HEK293 (cell line): ENCODE results near the gene PCBP3.
"Not testable (repeated sequence)": the region's sequence is repeated elsewhere in the genome, so short reads cannot be mapped to it uniquely, and the experiment has no call there.

Source experiments
- CTCF ChIA-PET: fragments of 350-600 bp; formaldehyde crosslinking; extraction: SDS; loops from one replicate; lab custom pipeline; 2021; ENCODE audit warnings: antibody characterized with exemption; lab: Yijun Ruan, JAX
- POLR2A ChIA-PET: fragments of 300-600 bp; formaldehyde crosslinking; extraction: SDS; loops from one replicate; lab custom pipeline; 2020; ENCODE audit warnings: antibody characterized with exemption, inconsistent platforms; lab: Yijun Ruan, JAX
- H3K27ac ChIP-seq: fragments of 200-500 bp; sonication (Bioruptor generic); 2 replicates; pipeline ENCODE4 v1.5.1; 2014; ENCODE audit warnings: low read depth, low read length, control low read depth, inconsistent platforms; ENCODE audit errors: extremely low read depth
- H3K36me3 ChIP-seq, 2 experiments: fragments of 200-500 bp in 1 of 2; sonication (Bioruptor generic) in 1 of 2; 1 replicate in 1 of 2; 2 replicates in 1 of 2; pipeline ENCODE4 v1.5.1; 2014 to 2017; ENCODE audit warnings: inconsistent platforms in 2 of 2, low read length in 2 of 2; ENCODE audit not compliant: control insufficient read depth in 2 of 2, insufficient read depth in 1 of 2
- H3K4me1 ChIP-seq: fragments of 200-500 bp; sonication (Bioruptor generic); 2 replicates; pipeline ENCODE4 v1.5.1; 2014; ENCODE audit warnings: mild to moderate bottlenecking, low read length, inconsistent platforms; ENCODE audit not compliant: control insufficient read depth, insufficient read depth
- H3K4me3 ChIP-seq: 2 replicates; pipeline ENCODE4 v1.5.1; 2011; ENCODE audit warnings: low read depth, mild to moderate bottlenecking, control low read depth, low read length, moderate library complexity
- H3K9me3 ChIP-seq: fragments of 200-500 bp; sonication (Bioruptor generic); 2 replicates; pipeline ENCODE4 v1.5.1; 2014; ENCODE audit warnings: low read depth, low read length, inconsistent platforms; ENCODE audit not compliant: control insufficient read depth, insufficient read depth
- GFI1B ChIP-seq: fragments of 450-650 bp; formaldehyde crosslinking; IDR thresholded peaks from 2 replicates; pipeline ENCODE4 v1.5.1; 2016; ENCODE audit warnings: missing biosample characterization, missing genetic modification characterization
- GLI2 ChIP-seq: fragments of 450-650 bp; formaldehyde crosslinking; IDR thresholded peaks from 2 replicates; pipeline ENCODE4; 2017; ENCODE audit warnings: missing biosample characterization, missing genetic modification characterization, low read depth, borderline replicate concordance
- HOXD13 ChIP-seq: sonication (generic); formaldehyde crosslinking; IDR thresholded peaks from 2 replicates; pipeline ENCODE4 v1.8.0; 2022; ENCODE audit warnings: missing genetic modification reagents, borderline replicate concordance
- KLF16 ChIP-seq: fragments of 450-650 bp; formaldehyde crosslinking; IDR thresholded peaks from 2 replicates; pipeline ENCODE4 v1.5.1; 2017; ENCODE audit warnings: missing biosample characterization, missing genetic modification characterization
- MZF1 ChIP-seq: fragments of 450-650 bp; formaldehyde crosslinking; IDR thresholded peaks from 2 replicates; pipeline ENCODE4 v1.5.1; 2017; ENCODE audit warnings: missing biosample characterization, missing genetic modification characterization, borderline replicate concordance
- OSR2 ChIP-seq: fragments of 450-650 bp; formaldehyde crosslinking; IDR thresholded peaks from 2 replicates; pipeline ENCODE4 v1.5.1; 2016; ENCODE audit warnings: missing biosample characterization, missing genetic modification characterization
- PATZ1 ChIP-seq: fragments of 450-650 bp; formaldehyde crosslinking; IDR thresholded peaks from 2 replicates; pipeline ENCODE4 v1.5.1; 2016; ENCODE audit warnings: missing biosample characterization, missing genetic modification characterization
- PRDM1 ChIP-seq: fragments of 450-650 bp; formaldehyde crosslinking; IDR thresholded peaks from 2 replicates; pipeline ENCODE4; 2016; ENCODE audit warnings: missing biosample characterization, missing genetic modification characterization
- PRDM4 ChIP-seq: fragments of 450-650 bp; formaldehyde crosslinking; IDR thresholded peaks from 2 replicates; pipeline ENCODE4 v1.5.1; 2017; ENCODE audit warnings: missing biosample characterization, missing genetic modification characterization
- RBAK ChIP-seq: fragments of 450-650 bp; formaldehyde crosslinking; IDR thresholded peaks from 2 replicates; pipeline ENCODE4 v1.5.1; 2016; ENCODE audit warnings: missing biosample characterization, missing genetic modification characterization
- TCF7L2 ChIP-seq: IDR thresholded peaks from 2 replicates; pipeline ENCODE4 v1.6.1; 2011; ENCODE audit warnings: low read depth, mild to moderate bottlenecking, inconsistent platforms, low read length, moderate library complexity, borderline replicate concordance
- YY2 ChIP-seq: fragments of 450-650 bp; formaldehyde crosslinking; IDR thresholded peaks from 2 replicates; pipeline ENCODE4 v1.5.1; 2016; ENCODE audit warnings: missing biosample characterization, missing genetic modification characterization
- ZFP3 ChIP-seq: fragments of 450-650 bp; formaldehyde crosslinking; IDR thresholded peaks from 2 replicates; pipeline ENCODE4 v1.5.1; 2016; ENCODE audit warnings: low read depth, missing biosample characterization, missing genetic modification characterization
- ZNF121 ChIP-seq: fragments of 450-650 bp; formaldehyde crosslinking; IDR thresholded peaks from 2 replicates; pipeline ENCODE4 v1.5.1; 2016; ENCODE audit warnings: missing biosample characterization, missing genetic modification characterization
- ZNF140 ChIP-seq: fragments of 450-650 bp; formaldehyde crosslinking; IDR thresholded peaks from 2 replicates; pipeline ENCODE4 v1.5.1; 2016; ENCODE audit warnings: missing biosample characterization, missing genetic modification characterization
- ZNF341 ChIP-seq: fragments of 450-650 bp; formaldehyde crosslinking; IDR thresholded peaks from 2 replicates; pipeline ENCODE4; 2016; ENCODE audit warnings: low read depth, missing biosample characterization, missing genetic modification characterization
- ZNF426 ChIP-seq: fragments of 450-650 bp; formaldehyde crosslinking; IDR thresholded peaks from 2 replicates; pipeline ENCODE4 v1.5.1; 2017; ENCODE audit warnings: missing biosample characterization, missing genetic modification characterization, mild to moderate bottlenecking, inconsistent platforms, moderate library complexity
- ZNF518A ChIP-seq: fragments of 450-650 bp; formaldehyde crosslinking; conservative IDR thresholded peaks from 2 replicates; pipeline ENCODE4 v1.5.1; 2016; ENCODE audit warnings: low read depth, missing biosample characterization, missing genetic modification characterization
- ZNF658 ChIP-seq: fragments of 450-650 bp; formaldehyde crosslinking; IDR thresholded peaks from 2 replicates; pipeline ENCODE4; 2016; ENCODE audit warnings: missing biosample characterization, missing genetic modification characterization
- ZNF677 ChIP-seq: fragments of 450-650 bp; IDR thresholded peaks from 2 replicates; pipeline ENCODE4 v1.5.0; 2018; ENCODE audit warnings: missing biosample characterization, mild to moderate bottlenecking, missing genetic modification characterization, moderate library complexity
- ZNF776 ChIP-seq: fragments of 450-650 bp; formaldehyde crosslinking; IDR thresholded peaks from 2 replicates; pipeline ENCODE4 v1.5.0; 2017; ENCODE audit warnings: missing biosample characterization, missing genetic modification characterization, borderline replicate concordance
- ZSCAN5A ChIP-seq: fragments of 450-650 bp; formaldehyde crosslinking; IDR thresholded peaks from 2 replicates; pipeline ENCODE4 v1.5.1; 2016; ENCODE audit warnings: missing biosample characterization, missing genetic modification characterization

The PCBP3 gene

GRCh38 chr21:45670731-45671130 lies 27.2 kb downstream of the PCBP3 start:
- ChIA-PET POLR2A (no interaction called here), CTCF (no interaction called here)
- TF ChIP-seq TCF7L2 (no peak), PRDM4 (no peak), ZNF677 (tag by site-specific recombination) (no peak), YY2 (tag by site-specific recombination) (no peak), PRDM1 (no peak), ZNF140 (tag by site-specific recombination) (no peak)
- Histone ChIP-seq H3K36me3 (no peaks in the 10 kb centered on the region), H3K4me1 (no peaks in the 10 kb centered on the region), H3K9me3 (no peaks in the 10 kb centered on the region), H3K4me3 (no peak overlapping the region), H3K27ac (no peak overlapping the region)

- H3K4me3 ChIP-seq, H3K9me3 ChIP-seq, H3K36me3 ChIP-seq, H3K4me1 ChIP-seq, POLR2A ChIA-PET, H3K27ac ChIP-seq, CTCF ChIA-PET: not testable (repeated sequence)
Measured at GRCh38 chr21:45678790-45679189, 35.3 kb downstream of the PCBP3 start.

GRCh38 chr21:45680215-45680614 lies 36.7 kb downstream of the PCBP3 start:
- no peak overlapping the region for H3K4me3 ChIP-seq
- TF ChIP-seq YY2 (tag by site-specific recombination), result no peak
- TF ChIP-seq OSR2 (tag by site-specific recombination), result no peak
- no peak for TF ChIP-seq ZNF426 (tag by site-specific recombination)
- TF ChIP-seq ZSCAN5A (tag by site-specific recombination), result no peak
- TF ChIP-seq KLF16, result no peak
- no peak for TF ChIP-seq ZNF341 (tag by site-specific recombination)
- no peak for TF ChIP-seq GFI1B
- TF ChIP-seq ZNF776 (tag by site-specific recombination), result no peak
- TF ChIP-seq GLI2, result no peak
- no peak for TF ChIP-seq ZNF658 (tag by site-specific recombination)
- no peak for TF ChIP-seq MZF1
- no peak for TF ChIP-seq HOXD13 (CRISPR knock-in tag)
- no peak for TF ChIP-seq RBAK (tag by site-specific recombination)
- no peak for TF ChIP-seq ZNF518A (tag by site-specific recombination)
- TF ChIP-seq PATZ1 (tag by site-specific recombination), result no peak
- no peak for TF ChIP-seq ZNF140 (tag by site-specific recombination)
- TF ChIP-seq ZFP3 (tag by site-specific recombination), result no peak
- no peak for TF ChIP-seq ZNF121

More at GRCh38 chr21:45680215-45680614, 36.7 kb downstream of the PCBP3 start:
- no peaks in the 10 kb centered on the region for H3K4me1 ChIP-seq
- no peaks in the 10 kb centered on the region for H3K9me3 ChIP-seq
- H3K36me3 ChIP-seq, result no peaks in the 10 kb centered on the region
- ChIA-PET POLR2A (no interaction called here), CTCF (no interaction called here)
- H3K27ac ChIP-seq, result no peak overlapping the region
